ENCODE data around the gene SCYGR8. TPM values are rescaled to one million over a fixed set of nuclear protein-coding genes. Genes with fewer than 3 reads are reported as not detected.

SCYGR8 gene
- total RNA-seq, 2 experiments from 2014 or later = not detected

GRCh38 chr2:227766373-227766883 is 20.7 kb downstream of the SCYGR8 start:
- no peak for TF ChIP-seq EZH2phosphoT487 (IDR thresholded peaks at IDR 0.05; ENCODE audit: borderline replicate concordance, low read depth, low read length)
- peak; percentile 90 for TF ChIP-seq CTCF (conservative IDR thresholded peaks at IDR 0.05; ENCODE audit: low read length)
- H3K79me2 ChIP-seq (ENCODE audit: insufficient read depth, low read depth, low read length) = no peaks in the 10 kb centered on the region
- CTCF ChIA-PET (ENCODE audit: unreplicated experiment) = interaction anchor here (0.7 to 1.1 kb wide), 2 partner anchors 11 to 108 kb away, joined by 3 to 5 read pairs; no protein-coding TSS in a partner anchor
- no peaks in the 10 kb centered on the region for H3K9me3 ChIP-seq (ENCODE audit: low read length)
- no peaks in the 10 kb centered on the region for H3K4me1 ChIP-seq (ENCODE audit: insufficient read depth, low read length, poor library complexity, severe bottlenecking)
- intact Hi-C loops (cut with micrococcal nuclease; ENCODE audit: unreplicated experiment) = loop anchor here (1.0 to 10.0 kb wide), 4 partner anchors 108 to 637 kb away; no protein-coding TSS in a partner anchor
- H2AFZ ChIP-seq (ENCODE audit: low read length) = no peak overlapping the region
- DNase-seq (ENCODE audit: low spot score) = peak; percentile 65
- H4K20me1 ChIP-seq (ENCODE audit: insufficient read depth, low read length) = no peaks in the 10 kb centered on the region
- H3K9me2 ChIP-seq (ENCODE audit: insufficient read depth, low read length) = no peaks in the 10 kb centered on the region
- no peaks in the 10 kb centered on the region for H3K36me3 ChIP-seq (ENCODE audit: insufficient read depth, low read length)
- H3K27ac ChIP-seq (ENCODE audit: low read depth, low read length, poor library complexity, severe bottlenecking) = no peak overlapping the region
- POLR2A ChIA-PET = interaction anchor here (0.9 kb wide), 1 partner anchor 98 kb away, joined by 3 read pairs; no protein-coding TSS in a partner anchor
- no peak overlapping the region for H3K4me2 ChIP-seq (ENCODE audit: low read length)
- no peak overlapping the region for H3K4me3 ChIP-seq (ENCODE audit: low read depth, low read length, poor library complexity, severe bottlenecking)
- BruUV-seq (replicated peaks) = no TSS peak

GRCh38 chr2:227767830-227768229 is 22.1 kb downstream of the SCYGR8 start:
- Histone ChIP-seq H3K4me3 (ENCODE audit: low read depth, low read length, poor library complexity, severe bottlenecking) (no peak overlapping the region), H3K9me3 (ENCODE audit: low read length) (no peaks in the 10 kb centered on the region), H3K4me2 (ENCODE audit: low read length) (no peak overlapping the region), H3K79me2 (ENCODE audit: insufficient read depth, low read depth, low read length) (no peaks in the 10 kb centered on the region), H3K4me1 (ENCODE audit: insufficient read depth, low read length, poor library complexity, severe bottlenecking) (no peaks in the 10 kb centered on the region), H4K20me1 (ENCODE audit: insufficient read depth, low read length) (no peaks in the 10 kb centered on the region), H3K9me2 (ENCODE audit: insufficient read depth, low read length) (no peaks in the 10 kb centered on the region), H2AFZ (ENCODE audit: low read length) (no peak overlapping the region), H3K27ac (ENCODE audit: low read depth, low read length, poor library complexity, severe bottlenecking) (no peak overlapping the region), H3K36me3 (ENCODE audit: insufficient read depth, low read length) (no peaks in the 10 kb centered on the region)
- TF ChIP-seq EZH2phosphoT487 (IDR thresholded peaks at IDR 0.05; ENCODE audit: borderline replicate concordance, low read depth, low read length) (no peak), CTCF (conservative IDR thresholded peaks at IDR 0.05; ENCODE audit: low read length) (no peak)
- DNase-seq (ENCODE audit: low spot score) = no peak
- no TSS peak for BruUV-seq (replicated peaks)
- POLR2A ChIA-PET = no interaction called here
- intact Hi-C loops (cut with micrococcal nuclease; ENCODE audit: unreplicated experiment) = loop anchor here (2.0 to 10.0 kb wide), 2 partner anchors 287 to 363 kb away; no protein-coding TSS in a partner anchor
- CTCF ChIA-PET (ENCODE audit: unreplicated experiment) = no interaction called here

- CTCF ChIA-PET (ENCODE audit: unreplicated experiment) = no interaction called here
- H3K36me3 ChIP-seq (ENCODE audit: insufficient read depth, low read length) = no peaks in the 10 kb centered on the region
- H3K9me3 ChIP-seq (ENCODE audit: low read length) = no peaks in the 10 kb centered on the region
- H4K20me1 ChIP-seq (ENCODE audit: insufficient read depth, low read length) = no peaks in the 10 kb centered on the region
- no peak overlapping the region for H3K4me3 ChIP-seq (ENCODE audit: low read depth, low read length, poor library complexity, severe bottlenecking)
- H3K27ac ChIP-seq (ENCODE audit: low read depth, low read length, poor library complexity, severe bottlenecking) = no peak overlapping the region
- H3K9me2 ChIP-seq (ENCODE audit: insufficient read depth, low read length) = no peaks in the 10 kb centered on the region
- no peak overlapping the region for H2AFZ ChIP-seq (ENCODE audit: low read length)
- DNase-seq (ENCODE audit: low spot score) = no peak
- intact Hi-C loops (cut with micrococcal nuclease; ENCODE audit: unreplicated experiment) = no loop called here
- POLR2A ChIA-PET = no interaction called here
- H3K4me1 ChIP-seq (ENCODE audit: insufficient read depth, low read length, poor library complexity, severe bottlenecking) = no peaks in the 10 kb centered on the region
- no peak overlapping the region for H3K4me2 ChIP-seq (ENCODE audit: low read length)
- no TSS peak for BruUV-seq (replicated peaks)
- H3K79me2 ChIP-seq (ENCODE audit: insufficient read depth, low read depth, low read length) = no peaks in the 10 kb centered on the region
- TF ChIP-seq EZH2phosphoT487 (IDR thresholded peaks at IDR 0.05; ENCODE audit: borderline replicate concordance, low read depth, low read length) (no peak), CTCF (conservative IDR thresholded peaks at IDR 0.05; ENCODE audit: low read length) (no peak)
These were observed 26.5 kb downstream of the SCYGR8 start for GRCh38 chr2:227772197-227772661.

Measured in OCI-LY7 (cell line).